Pancreas (tissue), 10 donors: ENCODE data around the gene SEMA4D. TPM values are rescaled to one million over a fixed set of nuclear protein-coding genes. Genes with fewer than 3 reads are reported as not detected.

Experiments used
- ATAC-seq, 4 donors: fragments of 200-7000 bp; cut with Tn5 transposase; one replicate each; pipeline versions ENCODE4 v1.8.0 to v1.9.1; 2020; ENCODE audit warnings: mild to moderate bottlenecking in 4 of 4, moderate library complexity in 4 of 4
- DNase-seq, 6 donors: peaks; one replicate each; pipeline ENCODE4 v3.0.0-alpha.2; 2020
- FAIRE-seq: peaks from 2 replicates; lab custom pipeline; 2012; peaks lifted over from hg19 to GRCh38; lab: Jason Lieb, UNC
- H3K27ac ChIP-seq, 4 donors: fragments of 200-600 bp; sonication (generic); 1 replicate in 3 of 4; 2 replicates in 1 of 4; pipeline versions ENCODE4 v1.5.0 to v1.8.0; 2020
- H3K27me3 ChIP-seq, 4 donors: fragments of 200-600 bp; one replicate each; pipeline ENCODE4 v1.8.0; 2021
- H3K36me3 ChIP-seq, 3 donors: fragments of 200-600 bp; sonication (generic) in 1 of 3; one replicate each; pipeline versions ENCODE4 v1.5.0 to v1.8.0; 2020 to 2021
- H3K4me1 ChIP-seq, 3 donors: fragments of 200-600 bp; one replicate each; pipeline ENCODE4 v1.8.0; 2021
- H3K4me3 ChIP-seq, 4 donors: fragments of 200-600 bp; sonication (generic) in 2 of 4; one replicate each; pipeline versions ENCODE4 v1.5.0 to v1.8.0; 2020 to 2021
- H3K9me3 ChIP-seq, 4 donors: fragments of 200-600 bp; one replicate each; pipeline ENCODE4 v1.8.0; 2021
- CTCF ChIP-seq, 4 donors: fragments of 200-600 bp; sonication (generic) in 3 of 4; IDR thresholded peaks; one replicate each; pipeline versions ENCODE4 v1.5.0 to v1.8.0; 2021; ENCODE audit warnings: antibody characterized with exemption in 4 of 4
- WGBS, 2 donors: extraction: QIAGEN DNeasy Blood & Tissue Kit; methylation state at CpG; one replicate each; pipeline ENCODE4 v1.1.7; 2013; 5-methylcytosine and 5-hydroxymethylcytosine counted together
- intact Hi-C, 3 donors: fragments of 100-400 bp; cut with DNase I; formaldehyde crosslinking; loops; one replicate each; pipeline versions ENCODE4 v1.11.1 to v1.14.2; 2022
- polyA plus RNA-seq, 2 donors: library from polyadenylated mRNA; stranded (reverse); fragments of 200-250 nt; gene quantifications; one replicate each; pipeline ENCODE4 v1.2.3, GENCODE V29; 2013
- total RNA-seq, 6 donors: library from RNA; stranded (reverse); fragmentation: NEBNext Ultra II Directional in 4 of 6; extraction: Animal tissue kit (Norgen Biotek cat#: 25700) in 4 of 6; gene quantifications; one replicate each; pipeline versions ENCODE4 v1.2.1 to v1.2.4, GENCODE V29; 2021 to 2023
- donor health status: healthy with polysubstance abuse.
- donor health status: DM: no; HTN: no; CAD: no; lungs with moderate emphysema.
- donor health status: DM: no; HTN: no; CAD: no.
- donor health status: control.
- donor health status: control.
- donor health status: Bipolar disorder and iron deficiency.
- donor health status: DM: yes; HTN: yes; CAD: no.
- donor health status: DM: no; HTN: no; CAD: no.
- donor health status: DM: no; HTN: no; CAD: no.
- donor health status: DM: yes; HTN: yes; CAD: no.

Gene SEMA4D
- total and polyA plus RNA-seq, 8 donors: 7.1 to 29.7 (median 12.9) TPM

DNA sequence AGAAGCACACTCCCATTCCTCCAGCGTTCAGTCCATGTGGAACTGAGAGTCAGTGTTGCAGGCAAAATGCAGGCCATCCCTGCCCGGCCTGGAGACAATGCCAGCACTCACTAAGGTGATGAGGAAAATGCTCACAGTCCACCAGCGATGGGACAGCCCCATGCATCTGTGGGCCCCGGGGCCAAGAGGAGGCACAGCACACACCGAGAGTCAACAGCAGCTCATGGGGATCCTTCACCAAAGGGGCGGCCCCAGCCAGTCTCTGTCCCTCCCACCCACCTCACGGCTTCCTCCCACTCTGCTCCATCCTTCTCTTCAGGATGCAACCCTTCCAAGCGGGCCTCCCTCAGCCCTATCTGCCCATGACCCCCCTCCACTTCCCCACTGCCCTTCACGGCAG lies 6.2 kb downstream of the SEMA4D start:
- Histone ChIP-seq H3K4me3 (no peak overlapping the region), H3K27ac (no peak overlapping the region), H3K36me3 (no peaks in the 10 kb centered on the region), H3K4me1 (peaks cover 0 to 9% (median 0%) of the 10 kb centered on the region in 3 donors), H3K9me3 (no peaks in the 10 kb centered on the region), H3K27me3 (no peaks in the 10 kb centered on the region)
- 93 to 98% methylated on average over 9 of the region's 9 CpGs for WGBS, 2 donors
- no peak for TF ChIP-seq CTCF (IDR thresholded peaks at IDR 0.05)
- ATAC-seq: no peak
- intact Hi-C loops: no loop called here
- no peak for FAIRE-seq
- no peak for DNase-seq

GRCh38 chr9:89489548-89490530 lies 8.1 kb downstream of the SEMA4D start:
- Histone ChIP-seq H3K9me3 (no peaks in the 10 kb centered on the region), H3K4me3 (no peak overlapping the region), H3K4me1 (peaks cover 0 to 3% (median 0%) of the 10 kb centered on the region in 3 donors), H3K36me3 (no peaks in the 10 kb centered on the region), H3K27ac (no peak overlapping the region), H3K27me3 (no peaks in the 10 kb centered on the region)
- DNase-seq (no peak), FAIRE-seq (peak; percentile 9), ATAC-seq (peak in 1 of 4 donors; percentile 25)
- intact Hi-C loops: no loop called here
- WGBS, 2 donors: 81 to 86% methylated on average over 13 of the region's 13 CpGs
- TF ChIP-seq CTCF (IDR thresholded peaks at IDR 0.05): no peak

DNA sequence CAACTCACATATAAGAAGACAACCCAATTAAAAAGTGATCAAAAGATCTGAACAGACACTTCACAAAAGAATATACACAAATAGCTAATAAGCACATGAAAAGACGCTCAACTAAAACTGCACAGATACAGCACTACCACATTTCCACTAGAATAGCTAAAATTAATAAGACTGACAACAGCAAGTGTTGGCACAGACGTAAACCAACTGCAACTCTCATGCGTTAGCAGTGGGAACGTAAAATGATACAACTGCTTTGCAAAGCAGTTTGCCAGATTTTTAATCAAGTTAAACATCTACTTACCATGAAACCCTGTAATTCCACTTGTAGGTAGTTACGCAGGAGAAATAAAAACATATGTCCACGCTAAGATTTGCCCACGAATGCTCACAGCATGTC lies 9.0 kb downstream of the SEMA4D start:
- no peaks in the 10 kb centered on the region for H3K36me3 ChIP-seq
- 89 to 97% methylated on average over 7 of the region's 7 CpGs for WGBS, 2 donors
- H3K27ac ChIP-seq: no peak overlapping the region
- peaks cover 0 to 3% (median 0%) of the 10 kb centered on the region in 3 donors for H3K4me1 ChIP-seq
- H3K4me3 ChIP-seq: no peak overlapping the region
- intact Hi-C loops: no loop called here
- no peaks in the 10 kb centered on the region for H3K9me3 ChIP-seq
- no peak for DNase-seq
- H3K27me3 ChIP-seq: no peaks in the 10 kb centered on the region
- ATAC-seq: no peak
- TF ChIP-seq CTCF (IDR thresholded peaks at IDR 0.05): no peak
- FAIRE-seq: no peak

DNA sequence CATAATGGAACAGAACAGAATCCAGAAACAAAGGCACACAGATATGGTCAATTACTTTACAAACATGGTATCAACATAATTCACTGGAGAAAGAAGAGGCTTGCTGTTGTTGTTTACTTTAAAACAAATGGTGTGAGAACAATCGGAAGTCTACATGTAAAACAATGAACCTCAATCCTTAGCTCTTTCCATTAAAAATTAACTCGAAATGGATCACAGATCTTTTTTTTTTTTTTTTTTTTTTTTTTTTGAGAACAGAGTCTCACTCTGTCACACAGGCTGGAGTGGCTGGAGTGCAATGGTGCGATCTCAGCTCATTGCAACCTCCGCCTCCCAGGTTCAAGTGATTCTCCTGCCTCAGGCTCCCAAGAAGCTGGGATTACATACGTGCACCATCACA lies 9.8 kb downstream of the SEMA4D start:
- 77 to 87% methylated on average over 5 of the region's 5 CpGs for WGBS, 2 donors
- ATAC-seq (no peak), DNase-seq (no peak), FAIRE-seq (no peak)
- intact Hi-C loops: no loop called here
- no peak overlapping the region for H3K27ac ChIP-seq
- H3K27me3 ChIP-seq: no peaks in the 10 kb centered on the region
- peaks cover 0 to 3% (median 0%) of the 10 kb centered on the region in 3 donors for H3K4me1 ChIP-seq
- no peaks in the 10 kb centered on the region for H3K36me3 ChIP-seq
- no peaks in the 10 kb centered on the region for H3K9me3 ChIP-seq
- no peak overlapping the region for H3K4me3 ChIP-seq
- TF ChIP-seq CTCF (IDR thresholded peaks at IDR 0.05): no peak

DNA sequence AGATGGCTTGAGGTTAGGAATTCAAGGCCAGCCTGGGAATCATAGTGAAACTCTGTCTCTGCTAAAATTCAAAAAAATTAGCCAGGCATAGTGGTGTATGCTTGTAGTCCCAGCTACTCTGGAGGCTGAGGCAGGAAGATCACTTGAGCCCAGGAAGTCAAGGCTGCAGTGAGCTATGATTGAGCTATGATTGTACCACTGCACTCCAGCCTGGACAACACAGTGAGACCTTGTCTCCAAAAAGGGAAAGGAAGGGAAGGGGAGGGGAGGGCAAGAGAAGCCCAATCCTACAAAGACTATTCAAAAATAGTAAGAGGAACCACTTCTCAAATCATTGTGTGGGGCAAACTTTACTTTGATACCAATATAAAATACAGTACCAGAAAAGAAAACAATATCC lies 11.2 kb downstream of the SEMA4D start:
- ATAC-seq (no peak), FAIRE-seq (no peak), DNase-seq (no peak)
- H3K4me3 ChIP-seq: no peak overlapping the region
- H3K36me3 ChIP-seq: no peaks in the 10 kb centered on the region
- H3K9me3 ChIP-seq: no peaks in the 10 kb centered on the region
- intact Hi-C loops: no loop called here
- no peaks in the 10 kb centered on the region for H3K27me3 ChIP-seq
- H3K4me1 ChIP-seq: peaks cover 0 to 3% (median 0%) of the 10 kb centered on the region in 3 donors
- H3K27ac ChIP-seq: no peak overlapping the region
- no peak for TF ChIP-seq CTCF (IDR thresholded peaks at IDR 0.05)
